Body of pancreas (tissue), 4 donors: ENCODE measurements around the gene CERCAM.

Source experiments
- CTCF ChIP-seq, 7 experiments: fragments of 450-650 bp in 4 of 7; fragments of 200-600 bp in 3 of 7; sonication (generic) in 3 of 7; IDR thresholded peaks; one replicate each; pipeline ENCODE4 v1.5.1; 2016 to 2019; ENCODE audit warnings: antibody characterized with exemption in 7 of 7
- POLR2A ChIP-seq, 3 donors: fragments of 450-650 bp; IDR thresholded peaks; one replicate each; pipeline ENCODE4 v1.6.1; 2016; ENCODE audit warnings: antibody characterized with exemption in 3 of 3, mild to moderate bottlenecking in 2 of 3

- TF ChIP-seq CTCF (IDR thresholded peaks at IDR 0.05) (no peak), POLR2A (IDR thresholded peaks at IDR 0.05) (no peak)
Observed at GRCh38 chr9:128372784-128373183, 47.9 kb upstream of the CERCAM start.
